Effector memory CD4-positive, alpha-beta T cell (primary cell): ENCODE results near the gene ZDHHC14.

Source experiments
- DNase-seq, 3 donors: peaks; one replicate each; pipeline ENCODE4 v3.0.0-alpha.2; 2020
- H3K27ac ChIP-seq: 2 replicates; pipeline ENCODE4 v1.7.0; 2013; ENCODE audit warnings: mild to moderate bottlenecking, low read length, moderate library complexity; ENCODE audit not compliant: insufficient read depth, poor library complexity, severe bottlenecking
- H3K27me3 ChIP-seq: replicated peaks from 2 replicates; pipeline ENCODE4 v1.7.0; 2013; ENCODE audit warnings: mild to moderate bottlenecking, low read length; ENCODE audit not compliant: insufficient read depth, control insufficient read depth, poor library complexity, severe bottlenecking
- H3K36me3 ChIP-seq: 2 replicates; pipeline ENCODE4 v1.7.0; 2013; ENCODE audit warnings: mild to moderate bottlenecking, low read length, moderate library complexity; ENCODE audit not compliant: control insufficient read depth, insufficient read depth
- H3K4me1 ChIP-seq: 2 replicates; pipeline ENCODE4 v1.7.0; 2013; ENCODE audit warnings: low read length, mild to moderate bottlenecking; ENCODE audit not compliant: control insufficient read depth, insufficient read depth, poor library complexity, severe bottlenecking
- H3K4me3 ChIP-seq: 2 replicates; pipeline ENCODE4 v1.7.0; 2013; ENCODE audit warnings: low read length, low read depth, mild to moderate bottlenecking; ENCODE audit not compliant: insufficient read depth, poor library complexity, severe bottlenecking
- H3K9me3 ChIP-seq: 2 replicates; pipeline ENCODE4 v1.7.0; 2013; ENCODE audit warnings: mild to moderate bottlenecking, low read length, moderate library complexity; ENCODE audit not compliant: control insufficient read depth

The ZDHHC14 gene

DNA sequence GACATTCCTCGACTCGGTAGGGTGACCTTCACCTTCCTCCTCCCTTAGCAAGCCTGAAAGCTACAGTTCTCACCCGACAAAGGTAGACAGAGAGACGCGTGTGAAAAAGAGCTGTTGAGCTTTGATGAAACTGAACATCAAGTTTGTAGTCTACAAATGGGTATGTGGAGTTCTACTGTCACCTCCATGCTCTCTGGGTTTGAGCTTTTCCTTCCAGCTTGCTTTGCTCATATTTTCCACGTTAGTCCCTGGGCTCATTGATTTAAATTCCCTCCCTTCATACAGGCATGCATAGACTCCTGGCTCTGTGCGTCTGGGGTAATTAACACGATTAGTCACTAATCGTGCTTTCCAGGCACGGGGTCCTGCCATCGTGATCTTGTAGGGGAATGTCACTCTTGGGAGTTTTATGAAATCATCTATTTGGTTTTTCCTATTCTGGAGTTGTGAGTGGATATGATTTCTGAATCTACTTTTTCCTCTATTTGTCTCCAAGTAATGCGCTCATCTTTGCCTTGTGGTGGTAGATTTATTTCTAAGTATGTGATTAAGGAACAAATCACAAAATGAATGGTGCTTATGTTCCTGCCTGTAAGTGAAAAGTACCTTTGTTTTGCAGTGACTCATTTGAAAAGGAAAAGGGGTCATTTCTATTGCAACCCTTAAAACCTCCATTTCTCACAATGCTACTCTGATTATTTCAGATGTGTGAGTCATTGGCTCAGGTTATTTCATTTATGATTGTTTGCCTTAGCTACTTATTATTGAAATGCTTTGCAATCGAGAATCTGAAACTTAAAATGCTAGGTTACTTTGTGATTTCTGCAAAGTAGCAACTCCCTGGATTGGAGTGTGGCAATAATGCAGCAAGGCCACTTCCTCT is 154.6 kb downstream of the ZDHHC14 start:
- Histone ChIP-seq H3K36me3 (no peaks in the 10 kb centered on the region), H3K4me1 (peaks cover 8% of the 10 kb centered on the region), H3K27ac (peak overlapping the region; percentile 21), H3K9me3 (no peaks in the 10 kb centered on the region), H3K4me3 (peak overlapping the region; percentile 24), H3K27me3 (no peaks in the 10 kb centered on the region)
- no peak for DNase-seq

DNA sequence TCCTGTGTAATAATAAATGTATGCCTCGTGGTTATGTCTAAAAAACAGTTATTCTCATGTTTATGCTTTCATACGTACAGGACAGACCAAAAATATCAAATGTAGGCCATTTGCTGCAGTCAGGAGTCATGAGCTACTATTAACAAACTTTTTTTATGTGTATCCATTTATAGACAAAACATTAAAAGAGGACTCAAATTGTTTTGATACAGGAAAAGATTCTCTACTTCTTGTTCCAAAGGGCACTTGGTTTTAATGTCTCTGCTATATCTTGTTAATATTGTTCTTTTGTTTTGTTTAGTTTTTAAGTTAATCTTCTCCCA is 155.2 kb downstream of the ZDHHC14 start:
- peaks cover 8% of the 10 kb centered on the region for H3K4me1 ChIP-seq
- no peaks in the 10 kb centered on the region for H3K36me3 ChIP-seq
- no peaks in the 10 kb centered on the region for H3K9me3 ChIP-seq
- peak overlapping the region; percentile 24 for H3K4me3 ChIP-seq
- peak overlapping the region; percentile 21 for H3K27ac ChIP-seq
- no peaks in the 10 kb centered on the region for H3K27me3 ChIP-seq
- no peak for DNase-seq

GRCh38 chr6:157537556-157537955 is 156.6 kb downstream of the ZDHHC14 start:
- Histone ChIP-seq H3K27me3 (no peaks in the 10 kb centered on the region), H3K36me3 (no peaks in the 10 kb centered on the region), H3K4me1 (peaks cover 8% of the 10 kb centered on the region), H3K4me3 (no peak overlapping the region), H3K27ac (no peak overlapping the region), H3K9me3 (no peaks in the 10 kb centered on the region)
- DNase-seq: no peak

GRCh38 chr6:157538168-157538567 is 157.2 kb downstream of the ZDHHC14 start:
- Histone ChIP-seq H3K36me3 (no peaks in the 10 kb centered on the region), H3K27ac (no peak overlapping the region), H3K4me3 (no peak overlapping the region), H3K4me1 (peaks cover 8% of the 10 kb centered on the region), H3K9me3 (no peaks in the 10 kb centered on the region), H3K27me3 (no peaks in the 10 kb centered on the region)
- DNase-seq: no peak

- no peaks in the 10 kb centered on the region for H3K9me3 ChIP-seq
- peaks cover 8% of the 10 kb centered on the region for H3K4me1 ChIP-seq
- DNase-seq: no peak
- H3K27ac ChIP-seq: no peak overlapping the region
- H3K27me3 ChIP-seq: no peaks in the 10 kb centered on the region
- H3K4me3 ChIP-seq: no peak overlapping the region
- no peaks in the 10 kb centered on the region for H3K36me3 ChIP-seq
Observed at GRCh38 chr6:157538698-157539097, 157.7 kb downstream of the ZDHHC14 start.

DNA sequence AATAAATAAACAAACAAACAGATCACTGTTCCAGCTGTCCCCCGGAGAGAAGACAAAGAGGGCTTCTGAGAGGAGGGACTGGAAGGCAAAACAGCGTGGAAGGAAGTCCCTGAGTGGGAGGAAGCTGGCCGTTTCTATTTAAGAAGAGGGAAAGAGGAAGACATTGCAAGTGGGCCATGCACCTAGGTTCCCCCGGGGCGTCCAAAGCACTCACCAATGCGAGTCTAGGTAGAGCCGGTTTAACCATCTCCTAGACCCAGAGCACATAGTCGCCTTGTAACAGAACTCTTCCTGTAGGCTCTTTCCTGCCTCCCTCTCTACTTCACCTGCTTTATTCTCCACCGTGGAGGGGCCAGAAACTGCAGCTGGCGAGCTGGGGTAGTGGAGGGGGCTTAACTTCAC is 158.4 kb downstream of the ZDHHC14 start:
- Histone ChIP-seq H3K4me3 (no peak overlapping the region), H3K4me1 (peaks cover 8% of the 10 kb centered on the region), H3K36me3 (no peaks in the 10 kb centered on the region), H3K9me3 (no peaks in the 10 kb centered on the region), H3K27ac (no peak overlapping the region), H3K27me3 (no peaks in the 10 kb centered on the region)
- DNase-seq: no peak

DNA sequence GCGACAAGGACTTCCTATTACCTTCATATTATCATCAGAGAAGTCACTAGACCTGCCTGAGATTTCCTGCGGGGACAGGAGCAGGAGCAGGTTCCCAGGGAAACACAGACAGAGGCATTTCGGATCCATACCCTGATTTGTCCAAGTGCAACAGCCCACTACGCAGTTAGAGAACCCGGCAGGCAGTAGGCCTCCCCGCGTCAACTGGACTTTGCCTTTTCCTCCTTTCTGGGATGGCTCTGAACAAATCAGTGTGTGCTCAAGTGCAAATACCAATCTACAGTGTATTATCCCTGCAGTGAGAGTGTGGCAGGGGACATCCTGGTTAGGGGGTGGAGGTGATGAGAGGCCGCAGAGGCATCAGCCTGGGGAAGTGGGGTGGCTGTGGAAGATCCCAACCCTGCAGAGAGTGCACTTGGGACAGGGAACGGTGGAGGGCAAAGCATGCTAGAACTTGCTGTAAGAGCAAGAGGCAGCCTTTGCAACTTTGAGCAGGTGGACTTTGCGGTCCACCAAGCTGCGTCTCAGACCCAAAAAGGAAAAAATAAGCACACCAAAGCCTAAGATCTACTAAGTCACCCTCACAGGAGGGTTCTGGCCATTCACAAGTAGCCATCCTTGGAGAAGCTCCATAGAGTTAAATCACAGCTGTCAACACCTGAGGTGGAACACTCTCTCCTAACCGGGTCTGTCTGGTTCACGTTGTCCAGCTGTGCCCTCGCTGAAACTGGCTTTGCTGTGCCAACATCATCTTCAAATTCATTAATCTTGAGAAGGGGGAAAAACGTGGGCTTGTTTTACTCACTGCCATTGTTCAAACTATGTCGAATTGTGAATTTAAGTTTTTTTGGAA is 159.1 kb downstream of the ZDHHC14 start:
- Histone ChIP-seq H3K36me3 (no peaks in the 10 kb centered on the region), H3K9me3 (no peaks in the 10 kb centered on the region), H3K27me3 (no peaks in the 10 kb centered on the region), H3K27ac (no peak overlapping the region), H3K4me3 (no peak overlapping the region), H3K4me1 (peaks cover 8% of the 10 kb centered on the region)
- no peak for DNase-seq

DNA sequence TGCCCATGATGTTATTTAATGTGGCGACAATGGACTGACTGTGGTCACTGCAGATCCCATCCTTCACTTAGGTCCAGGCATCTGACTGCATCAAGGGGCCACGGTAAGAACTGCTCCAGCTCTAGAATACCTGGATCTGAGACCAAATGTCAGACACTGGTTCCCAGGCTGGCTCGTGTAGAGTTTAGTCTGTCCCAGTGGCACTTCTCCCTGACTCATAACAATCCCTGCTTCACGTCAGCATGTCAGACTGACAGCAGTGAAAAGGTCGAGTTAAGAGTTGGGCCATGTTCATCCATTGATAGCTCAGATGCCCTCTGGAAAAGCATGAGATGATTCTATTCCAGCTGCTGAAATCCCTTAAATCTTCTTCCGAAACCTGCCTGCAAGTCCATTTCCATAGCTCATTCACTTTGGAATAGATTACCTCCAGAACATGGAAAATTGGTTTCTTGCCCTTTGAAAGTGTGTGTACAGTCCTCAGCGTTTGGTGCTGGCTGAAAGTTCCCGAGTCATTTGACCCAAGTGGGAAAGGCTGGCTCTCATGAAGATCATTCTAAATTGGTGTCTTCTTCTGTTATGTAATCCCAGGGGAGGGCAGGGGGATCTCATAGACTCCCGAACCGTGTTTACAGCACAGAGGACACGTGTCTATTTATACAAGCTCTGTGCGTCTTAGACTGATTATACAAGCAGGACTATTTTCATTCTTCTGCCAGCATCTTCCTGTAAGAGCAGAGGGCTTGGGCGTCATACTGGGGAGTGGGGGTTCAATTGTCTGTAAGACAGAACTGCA is 160.8 kb downstream of the ZDHHC14 start:
- H3K36me3 ChIP-seq: no peaks in the 10 kb centered on the region
- DNase-seq: no peak
- no peaks in the 10 kb centered on the region for H3K9me3 ChIP-seq
- H3K4me1 ChIP-seq: peaks cover 3% of the 10 kb centered on the region
- no peaks in the 10 kb centered on the region for H3K27me3 ChIP-seq
- no peak overlapping the region for H3K4me3 ChIP-seq
- no peak overlapping the region for H3K27ac ChIP-seq

- Histone ChIP-seq H3K9me3 (no peaks in the 10 kb centered on the region), H3K36me3 (no peaks in the 10 kb centered on the region), H3K4me3 (no peak overlapping the region), H3K27me3 (no peaks in the 10 kb centered on the region), H3K4me1 (peaks cover 3% of the 10 kb centered on the region), H3K27ac (no peak overlapping the region)
- no peak for DNase-seq
Observed at GRCh38 chr6:157542414-157543160, 161.6 kb downstream of the ZDHHC14 start.
